Caco-2 (cell line): ENCODE measurements around the gene MYOZ2. TPM values are rescaled to one million over a fixed set of nuclear protein-coding genes. Genes with fewer than 3 reads are reported as not detected.

Experiments used
- BruUV-seq: library from RNA; stranded (reverse); fragments of 400-500 nt; replicated peaks from 2 replicates; lab custom pipeline; 2021; lab: Mats Ljungman, UMichigan
- CTCF ChIA-PET: fragments of 300-600 bp; sonication (Branson Sonifier 250); formaldehyde crosslinking; loops from one replicate; lab custom pipeline; 2022; ENCODE audit warnings: antibody characterized with exemption; lab: Charles Lee
- POLR2A ChIA-PET: fragments of 300-600 bp; sonication (Branson Sonifier 250); formaldehyde crosslinking; loops from one replicate; lab custom pipeline; 2022; ENCODE audit warnings: antibody characterized with exemption; lab: Charles Lee
- DNase-seq, 2 experiments: peaks; one replicate each; pipeline versions ENCODE4 v3.0.0 to v3.0.0-alpha.2; 2020 to 2022
- H3K27me3 ChIP-seq: replicated peaks from 2 replicates; pipeline ENCODE4 v1.6.0; 2011; ENCODE audit warnings: low read length; ENCODE audit not compliant: control insufficient read depth, insufficient read depth
- H3K36me3 ChIP-seq: 2 replicates; pipeline ENCODE4 v1.5.1; 2011; ENCODE audit warnings: low read length; ENCODE audit not compliant: control insufficient read depth, insufficient read depth
- H3K4me1 ChIP-seq: fragments of 250-450 bp; sonication (Bioruptor Pico); 2 replicates; pipeline ENCODE4 v1.5.1; 2020; ENCODE audit warnings: mild to moderate bottlenecking
- H3K4me3 ChIP-seq: 2 replicates; pipeline ENCODE4 v1.5.1; 2011; ENCODE audit warnings: low read depth, mild to moderate bottlenecking, control low read depth, low read length
- H3K9me3 ChIP-seq: fragments of 250-450 bp; sonication (Bioruptor Pico); 2 replicates; pipeline ENCODE4 v1.5.1; 2020; ENCODE audit warnings: mild to moderate bottlenecking, moderate library complexity
- H3K27ac Mint-ChIP-seq: one replicate; pipeline ENCODE4 v1.8.0; 2022; ENCODE audit warnings: mixed read lengths; ENCODE audit not compliant: unreplicated experiment
- H3K27me3 Mint-ChIP-seq: one replicate; pipeline ENCODE4 v1.8.0; 2022; ENCODE audit warnings: mixed read lengths; ENCODE audit not compliant: insufficient read depth, unreplicated experiment
- H3K36me3 Mint-ChIP-seq: one replicate; pipeline ENCODE4 v1.8.0; 2022; ENCODE audit warnings: mild to moderate bottlenecking, mixed read lengths; ENCODE audit not compliant: insufficient read depth, unreplicated experiment
- H3K4me1 Mint-ChIP-seq: one replicate; pipeline ENCODE4 v1.8.0; 2022; ENCODE audit warnings: low read depth, mixed read lengths; ENCODE audit not compliant: unreplicated experiment
- H3K4me3 Mint-ChIP-seq: one replicate; pipeline ENCODE4 v1.8.0; 2022; ENCODE audit warnings: mild to moderate bottlenecking, moderate library complexity, mixed read lengths; ENCODE audit not compliant: unreplicated experiment
- H3K9me3 Mint-ChIP-seq: one replicate; pipeline ENCODE4 v1.8.0; 2022; ENCODE audit warnings: mixed read lengths; ENCODE audit not compliant: unreplicated experiment
- intact Hi-C: fragments of 100-400 bp; cut with micrococcal nuclease; formaldehyde crosslinking; loops from one replicate; pipeline ENCODE4 v1.10.0; 2022; ENCODE audit not compliant: unreplicated experiment
- total RNA-seq: library from RNA; stranded (reverse); gene quantifications from 2 replicates; pipeline ENCODE4 v1.2.3, GENCODE V29; 2022
- TF ChIP-seq, protein P1 (sequence below), 2 experiments: fragments of 200-600 bp in 1 of 2; IDR thresholded peaks; 1 replicate in 1 of 2; 2 replicates in 1 of 2; pipeline versions ENCODE4 v1.5.1 to v1.8.0; 2011 to 2022; ENCODE audit warnings: antibody characterized with exemption in 1 of 2, control low read depth in 1 of 2, inconsistent platforms in 1 of 2, low read depth in 1 of 2, low read length in 1 of 2, mild to moderate bottlenecking in 1 of 2, moderate library complexity in 1 of 2; ENCODE audit not compliant: insufficient read depth in 1 of 2, severe bottlenecking in 1 of 2, unreplicated experiment in 1 of 2

The MYOZ2 gene
- total RNA-seq, 1 experiment from 2014 or later: 0.18 TPM

GRCh38 chr4:119104644-119105273 is 30.9 kb upstream of the MYOZ2 start:
- Histone ChIP-seq H3K9me3 (no peaks in the 10 kb centered on the region), H3K4me3 (no peak overlapping the region), H3K36me3 (no peaks in the 10 kb centered on the region), H3K27me3 (no peaks in the 10 kb centered on the region), H3K4me1 (peaks cover 31% of the 10 kb centered on the region)
- Mint-ChIP-seq H3K27me3 (no peaks in the 10 kb centered on the region), H3K36me3 (peaks cover 13% of the 10 kb centered on the region), H3K9me3 (peaks cover 16% of the 10 kb centered on the region), H3K27ac (no peak overlapping the region), H3K4me1 (peaks cover 18% of the 10 kb centered on the region), H3K4me3 (no peak overlapping the region)
- POLR2A ChIA-PET: no interaction called here
- intact Hi-C loops: no loop called here
- no peak for DNase-seq
- no TSS peak for BruUV-seq
- CTCF ChIA-PET: no interaction called here
- TF ChIP-seq, protein P1, sequence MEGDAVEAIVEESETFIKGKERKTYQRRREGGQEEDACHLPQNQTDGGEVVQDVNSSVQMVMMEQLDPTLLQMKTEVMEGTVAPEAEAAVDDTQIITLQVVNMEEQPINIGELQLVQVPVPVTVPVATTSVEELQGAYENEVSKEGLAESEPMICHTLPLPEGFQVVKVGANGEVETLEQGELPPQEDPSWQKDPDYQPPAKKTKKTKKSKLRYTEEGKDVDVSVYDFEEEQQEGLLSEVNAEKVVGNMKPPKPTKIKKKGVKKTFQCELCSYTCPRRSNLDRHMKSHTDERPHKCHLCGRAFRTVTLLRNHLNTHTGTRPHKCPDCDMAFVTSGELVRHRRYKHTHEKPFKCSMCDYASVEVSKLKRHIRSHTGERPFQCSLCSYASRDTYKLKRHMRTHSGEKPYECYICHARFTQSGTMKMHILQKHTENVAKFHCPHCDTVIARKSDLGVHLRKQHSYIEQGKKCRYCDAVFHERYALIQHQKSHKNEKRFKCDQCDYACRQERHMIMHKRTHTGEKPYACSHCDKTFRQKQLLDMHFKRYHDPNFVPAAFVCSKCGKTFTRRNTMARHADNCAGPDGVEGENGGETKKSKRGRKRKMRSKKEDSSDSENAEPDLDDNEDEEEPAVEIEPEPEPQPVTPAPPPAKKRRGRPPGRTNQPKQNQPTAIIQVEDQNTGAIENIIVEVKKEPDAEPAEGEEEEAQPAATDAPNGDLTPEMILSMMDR (IDR thresholded peaks at IDR 0.05; ENCODE audit: insufficient read depth in 1 of 2, low read depth in 1 of 2, low read length in 1 of 2, severe bottlenecking in 1 of 2, unreplicated experiment in 1 of 2): no peak

- no peaks in the 10 kb centered on the region for H3K27me3 Mint-ChIP-seq
- ChIA-PET POLR2A (no interaction called here), CTCF (no interaction called here)
- H3K9me3 Mint-ChIP-seq: peaks cover 16% of the 10 kb centered on the region
- no peak overlapping the region for H3K27ac Mint-ChIP-seq
- DNase-seq: no peak
- intact Hi-C loops: no loop called here
- no peak overlapping the region for H3K4me3 Mint-ChIP-seq
- BruUV-seq: no TSS peak
- H3K4me1 Mint-ChIP-seq: peaks cover 18% of the 10 kb centered on the region
- H3K4me1 ChIP-seq: peaks cover 25% of the 10 kb centered on the region
- no peaks in the 10 kb centered on the region for H3K36me3 ChIP-seq
- no peaks in the 10 kb centered on the region for H3K9me3 ChIP-seq
- peaks cover 11% of the 10 kb centered on the region for H3K36me3 Mint-ChIP-seq
- TF ChIP-seq, protein P1 (IDR thresholded peaks at IDR 0.05; ENCODE audit: insufficient read depth in 1 of 2, low read depth in 1 of 2, low read length in 1 of 2, severe bottlenecking in 1 of 2, unreplicated experiment in 1 of 2): no peak
- no peak overlapping the region for H3K4me3 ChIP-seq
- H3K27me3 ChIP-seq: no peaks in the 10 kb centered on the region
These were observed 30.0 kb upstream of the MYOZ2 start for GRCh38 chr4:119105605-119106004.

- Mint-ChIP-seq H3K27ac (no peak overlapping the region), H3K27me3 (no peaks in the 10 kb centered on the region), H3K4me3 (no peak overlapping the region), H3K36me3 (peaks cover 4% of the 10 kb centered on the region), H3K9me3 (peaks cover 9% of the 10 kb centered on the region), H3K4me1 (peaks cover 13% of the 10 kb centered on the region)
- CTCF ChIA-PET: no interaction called here
- Histone ChIP-seq H3K4me1 (peaks cover 24% of the 10 kb centered on the region), H3K4me3 (no peak overlapping the region), H3K36me3 (no peaks in the 10 kb centered on the region), H3K27me3 (no peaks in the 10 kb centered on the region), H3K9me3 (no peaks in the 10 kb centered on the region)
- TF ChIP-seq, protein P1 (IDR thresholded peaks at IDR 0.05; ENCODE audit: insufficient read depth in 1 of 2, low read depth in 1 of 2, low read length in 1 of 2, severe bottlenecking in 1 of 2, unreplicated experiment in 1 of 2): no peak
- no TSS peak for BruUV-seq
- POLR2A ChIA-PET: no interaction called here
- intact Hi-C loops: no loop called here
- DNase-seq: no peak
These were observed 29.3 kb upstream of the MYOZ2 start for GRCh38 chr4:119106036-119107000.
